ENCODE measurements around the gene HSPA13.
"Not testable (repeated sequence)": the region's sequence is repeated elsewhere in the genome, so short reads cannot be mapped to it uniquely, and the experiment has no call there.

HSPA13 gene

GRCh38 chr21:14356746-14357145 is 26.2 kb downstream of the HSPA13 start:
- H3K4me3 ChIP-seq (ENCODE audit: low read length) = no peak overlapping the region
- TF ChIP-seq ZNF274 (IDR thresholded peaks at IDR 0.05; ENCODE audit: low read depth, low read length) = no peak

GRCh38 chr21:14354515-14354914 is 28.4 kb downstream of the HSPA13 start:
- no peak for TF ChIP-seq ZNF274 (IDR thresholded peaks at IDR 0.05; ENCODE audit: low read depth, low read length)
- H3K4me3 ChIP-seq (ENCODE audit: low read length) = no peak overlapping the region

- no peak for TF ChIP-seq ZNF274 (IDR thresholded peaks at IDR 0.05; ENCODE audit: low read depth, low read length)
Measured at GRCh38 chr21:14353726-14354125, 29.2 kb downstream of the HSPA13 start.

GRCh38 chr21:14353231-14353630 is 29.7 kb downstream of the HSPA13 start:
- TF ChIP-seq ZNF274 (IDR thresholded peaks at IDR 0.05; ENCODE audit: low read depth, low read length) = no peak
- H3K4me3 ChIP-seq (ENCODE audit: low read length) = no peak overlapping the region

More at GRCh38 chr21:14353726-14354125, 29.2 kb downstream of the HSPA13 start:
- no peak overlapping the region for H3K4me3 ChIP-seq (ENCODE audit: low read length)

GRCh38 chr21:14327346-14327745 is 55.6 kb downstream of the HSPA13 start:
- H3K4me3 ChIP-seq (ENCODE audit: low read length) = not testable (repeated sequence)

- H3K4me3 ChIP-seq (ENCODE audit: low read length) = no peak overlapping the region
- TF ChIP-seq ZNF274 (IDR thresholded peaks at IDR 0.05; ENCODE audit: low read depth, low read length) = no peak
Measured at GRCh38 chr21:14325595-14325994, 57.4 kb downstream of the HSPA13 start.

Measured in GM08714 (cell line).